MCF 10A (cell line): ENCODE measurements around the gene TRIM8. TPM values are rescaled to one million over a fixed set of nuclear protein-coding genes. Genes with fewer than 3 reads are reported as not detected.

Source experiments
- BruUV-seq: library from RNA; stranded (reverse); fragments of 400-500 nt; replicated peaks from 2 replicates; lab custom pipeline; 2021; lab: Mats Ljungman, UMichigan
- CTCF ChIA-PET: fragments of 300-600 bp; sonication (Branson Sonifier 250); formaldehyde crosslinking; extraction: SDS; loops from one replicate; lab custom pipeline; 2021; ENCODE audit warnings: antibody characterized with exemption, inconsistent platforms; lab: Yijun Ruan, JAX
- POLR2A ChIA-PET: fragments of 300-600, 350-650 bp; sonication (Branson Sonifier 250); formaldehyde crosslinking; extraction: SDS; loops from one replicate; lab custom pipeline; 2020; ENCODE audit warnings: antibody characterized with exemption, inconsistent platforms; lab: Yijun Ruan, JAX
- DNase-seq: peaks from one replicate; pipeline ENCODE4 v3.0.0-alpha.2; 2018; ENCODE audit not compliant: unreplicated experiment
- H3K27ac Mint-ChIP-seq: one replicate; pipeline ENCODE4 v1.8.0; 2022; ENCODE audit warnings: mild to moderate bottlenecking, low read depth, mixed read lengths; ENCODE audit not compliant: unreplicated experiment
- H3K27me3 Mint-ChIP-seq: one replicate; pipeline ENCODE4 v1.8.0; 2022; ENCODE audit warnings: mixed read lengths; ENCODE audit not compliant: insufficient read depth, unreplicated experiment
- H3K36me3 Mint-ChIP-seq: one replicate; pipeline ENCODE4 v1.8.0; 2022; ENCODE audit warnings: mild to moderate bottlenecking, moderate library complexity, mixed read lengths; ENCODE audit not compliant: insufficient read depth, unreplicated experiment
- H3K4me1 Mint-ChIP-seq: one replicate; pipeline ENCODE4 v1.8.0; 2022; ENCODE audit warnings: mixed read lengths; ENCODE audit not compliant: insufficient read depth, unreplicated experiment
- H3K4me3 Mint-ChIP-seq: one replicate; pipeline ENCODE4 v1.8.0; 2022; ENCODE audit warnings: mild to moderate bottlenecking, moderate library complexity, mixed read lengths; ENCODE audit not compliant: unreplicated experiment
- H3K9me3 Mint-ChIP-seq: one replicate; pipeline ENCODE4 v1.8.0; 2022; ENCODE audit warnings: mixed read lengths; ENCODE audit not compliant: unreplicated experiment
- CTCF ChIP-seq: fragments of 200-600 bp; IDR thresholded peaks from one replicate; pipeline ENCODE4 v1.8.0; 2022; ENCODE audit warnings: antibody characterized with exemption, mild to moderate bottlenecking; ENCODE audit not compliant: unreplicated experiment
- intact Hi-C: fragments of 100-400 bp; cut with micrococcal nuclease; formaldehyde crosslinking; loops from 2 replicates; pipeline ENCODE4 v1.14.1; 2022
- total RNA-seq: library from RNA; stranded (reverse); gene quantifications from 2 replicates; pipeline ENCODE4 v1.2.3, GENCODE V29; 2022

TRIM8 gene
- total RNA-seq, 1 experiment from 2014 or later: 78.1 TPM

- peaks cover 33% of the 10 kb centered on the region for H3K4me1 Mint-ChIP-seq
- POLR2A ChIA-PET: no interaction called here
- no peak for DNase-seq
- BruUV-seq: no TSS peak
- H3K4me3 Mint-ChIP-seq: no peak overlapping the region
- CTCF ChIA-PET: interaction anchor here (0.6 kb wide), 1 partner anchor 136 kb away, joined by 3 read pairs; no protein-coding TSS in a partner anchor
- no peaks in the 10 kb centered on the region for H3K27me3 Mint-ChIP-seq
- no peaks in the 10 kb centered on the region for H3K36me3 Mint-ChIP-seq
- no peak for TF ChIP-seq CTCF
- intact Hi-C loops: no loop called here
- H3K27ac Mint-ChIP-seq: no peak overlapping the region
- H3K9me3 Mint-ChIP-seq: no peaks in the 10 kb centered on the region
These were observed 10.4 kb upstream of the TRIM8 start for GRCh38 chr10:102633848-102634247.

DNA sequence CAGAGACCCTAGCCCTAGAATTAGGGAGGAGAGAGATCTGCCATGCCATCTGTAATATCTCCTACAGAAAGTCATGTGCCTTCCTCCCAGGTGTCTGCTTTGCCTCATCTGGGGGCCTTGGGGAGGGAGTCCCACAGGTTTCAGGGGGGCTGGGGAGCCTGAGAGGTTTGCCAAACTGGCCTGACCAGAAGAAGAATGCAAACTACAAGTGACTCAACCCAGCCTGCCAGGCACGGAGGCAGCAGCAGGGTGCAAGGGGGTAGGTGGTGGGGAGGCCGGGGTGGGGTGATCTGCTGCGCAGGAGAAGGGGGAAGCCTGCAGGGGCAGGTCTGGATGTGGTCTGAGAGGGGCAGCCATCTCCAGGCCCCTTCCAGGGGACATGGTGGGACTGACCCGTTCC is 9.6 kb upstream of the TRIM8 start:
- intact Hi-C loops: no loop called here
- H3K4me1 Mint-ChIP-seq: peaks cover 27% of the 10 kb centered on the region
- TF ChIP-seq CTCF: no peak
- no peak overlapping the region for H3K27ac Mint-ChIP-seq
- CTCF ChIA-PET: no interaction called here
- no peaks in the 10 kb centered on the region for H3K36me3 Mint-ChIP-seq
- H3K9me3 Mint-ChIP-seq: no peaks in the 10 kb centered on the region
- H3K27me3 Mint-ChIP-seq: no peaks in the 10 kb centered on the region
- BruUV-seq: no TSS peak
- POLR2A ChIA-PET: interaction anchor here (1.0 kb wide), 1 partner anchor 11 kb away, joined by 6 read pairs; no protein-coding TSS in a partner anchor
- DNase-seq: no peak
- no peak overlapping the region for H3K4me3 Mint-ChIP-seq

DNA sequence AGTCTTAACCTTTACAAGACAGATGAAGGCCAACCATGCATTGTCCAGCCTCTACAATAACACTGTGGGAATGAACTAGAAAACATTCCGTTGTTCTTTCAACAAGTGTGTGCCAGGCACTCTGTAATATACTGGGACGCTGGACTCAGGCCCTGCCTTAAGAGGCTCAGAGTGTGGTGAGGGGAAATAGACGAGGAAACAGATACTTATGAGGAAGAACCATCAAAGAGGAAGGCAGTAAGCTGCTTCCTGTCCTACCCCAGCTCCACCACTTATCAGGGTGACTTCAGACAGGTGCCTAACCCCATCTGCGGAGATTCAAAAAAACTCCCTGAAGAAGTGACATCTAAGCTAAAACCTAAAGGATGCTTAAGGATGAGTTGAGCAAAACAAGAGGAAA is 8.9 kb upstream of the TRIM8 start:
- CTCF ChIA-PET: interaction anchor here (0.8 kb wide), 1 partner anchor 28 kb away, joined by 3 read pairs; no protein-coding TSS in a partner anchor

GRCh38 chr10:102639537-102639936 is 4.7 kb upstream of the TRIM8 start:
- no TSS peak for BruUV-seq

More for the DNA sequence above, 8.9 kb upstream of the TRIM8 start:
- Mint-ChIP-seq H3K27me3 (no peaks in the 10 kb centered on the region), H3K9me3 (no peaks in the 10 kb centered on the region), H3K4me3 (no peak overlapping the region), H3K27ac (no peak overlapping the region), H3K36me3 (no peaks in the 10 kb centered on the region), H3K4me1 (peaks cover 23% of the 10 kb centered on the region)
- intact Hi-C loops: no loop called here
- POLR2A ChIA-PET: interaction anchor here (0.7 to 1.0 kb wide), 2 partner anchors 11 to 78 kb away, joined by 3 to 6 read pairs; no protein-coding TSS in a partner anchor
- no peak for TF ChIP-seq CTCF
- DNase-seq: no peak
- BruUV-seq: no TSS peak

More at GRCh38 chr10:102639537-102639936, 4.7 kb upstream of the TRIM8 start:
- no peak overlapping the region for H3K4me3 Mint-ChIP-seq
- no peak for DNase-seq
- H3K9me3 Mint-ChIP-seq: no peaks in the 10 kb centered on the region
- H3K36me3 Mint-ChIP-seq: no peaks in the 10 kb centered on the region
- no peak for TF ChIP-seq CTCF
- ChIA-PET CTCF (no interaction called here), POLR2A (no interaction called here)
- H3K27me3 Mint-ChIP-seq: no peaks in the 10 kb centered on the region
- peaks cover 13% of the 10 kb centered on the region for H3K4me1 Mint-ChIP-seq
- intact Hi-C loops: no loop called here
- H3K27ac Mint-ChIP-seq: no peak overlapping the region
